Measurements from ENCODE around the gene ZNF724. TPM values are rescaled to one million over a fixed set of nuclear protein-coding genes. Genes with fewer than 3 reads are reported as not detected.

Gene ZNF724
- total and polyA plus RNA-seq, 7 experiments from 2014 or later: 2.9 to 11.3 (median 4.6) TPM

DNA sequence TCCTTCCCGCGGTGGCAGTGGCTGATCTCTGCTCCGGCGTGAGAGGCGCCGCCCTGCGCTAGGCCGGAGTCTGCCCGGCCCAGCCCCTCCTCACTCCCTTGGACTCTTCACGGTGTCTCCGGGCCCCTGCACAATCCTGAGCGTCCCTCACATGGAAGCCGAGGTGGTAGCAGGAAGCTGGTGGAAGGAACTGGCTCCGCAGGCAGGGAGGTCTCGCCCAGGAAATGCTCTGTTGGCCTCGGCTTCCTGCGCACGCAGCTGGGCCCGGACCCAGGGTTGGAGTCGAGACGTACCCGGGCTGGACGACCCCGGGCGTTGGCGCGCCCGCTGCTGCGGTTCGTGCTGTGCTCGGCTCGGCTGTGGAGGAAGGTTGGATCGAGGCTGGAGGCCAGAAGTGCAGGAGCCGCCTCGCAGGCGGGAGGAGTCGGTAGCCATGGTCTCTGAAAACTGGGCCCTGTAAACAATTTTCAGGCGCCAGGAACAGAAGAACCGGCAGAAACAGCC lies 46.3 kb downstream of the ZNF724 start:
- CTCF ChIA-PET: interaction anchor here (0.6 kb wide), 1 partner anchor 200 kb away, joined by 3 read pairs; no protein-coding TSS in a partner anchor
- H3K4me3 ChIP-seq (ENCODE audit: low read length): no peak overlapping the region
- H3K36me3 ChIP-seq (ENCODE audit: control insufficient read depth in 2 of 3, insufficient read depth in 3 of 3, low read length in 3 of 3): no peaks in the 10 kb centered on the region
- H3K9me3 Mint-ChIP-seq: peaks cover 0 to 73% (median 19%) of the 10 kb centered on the region in 11 donors
- no peak overlapping the region for H3K27ac ChIP-seq (ENCODE audit: low read depth, low read length)
- DNase-seq (no peak), ATAC-seq (no peak)
- H3K27me3 ChIP-seq (ENCODE audit: control insufficient read depth in 2 of 2, insufficient read depth in 2 of 2, low read length in 2 of 2): no peaks in the 10 kb centered on the region
- H3K9me3 ChIP-seq (ENCODE audit: control insufficient read depth in 2 of 3, low read length in 3 of 3): peaks cover 0 to 11% (median 0%) of the 10 kb centered on the region in 3 experiments
- no peaks in the 10 kb centered on the region for H3K27me3 Mint-ChIP-seq
- POLR2A ChIA-PET: no interaction called here
- H3K4me1 ChIP-seq (ENCODE audit: control insufficient read depth in 2 of 2, insufficient read depth in 2 of 2, low read length in 2 of 2): no peaks in the 10 kb centered on the region
- H3K4me1 Mint-ChIP-seq: peaks cover 0 to 3% (median 0%) of the 10 kb centered on the region in 7 donors
- no peak overlapping the region for H3K27ac Mint-ChIP-seq
- peaks cover 0 to 6% (median 0%) of the 10 kb centered on the region in 5 donors for H3K36me3 Mint-ChIP-seq
- peak overlapping the region in 1 of 10 donors; percentile 13 for H3K4me3 Mint-ChIP-seq
- intact Hi-C loops (cut with micrococcal nuclease): no loop called here

DNA sequence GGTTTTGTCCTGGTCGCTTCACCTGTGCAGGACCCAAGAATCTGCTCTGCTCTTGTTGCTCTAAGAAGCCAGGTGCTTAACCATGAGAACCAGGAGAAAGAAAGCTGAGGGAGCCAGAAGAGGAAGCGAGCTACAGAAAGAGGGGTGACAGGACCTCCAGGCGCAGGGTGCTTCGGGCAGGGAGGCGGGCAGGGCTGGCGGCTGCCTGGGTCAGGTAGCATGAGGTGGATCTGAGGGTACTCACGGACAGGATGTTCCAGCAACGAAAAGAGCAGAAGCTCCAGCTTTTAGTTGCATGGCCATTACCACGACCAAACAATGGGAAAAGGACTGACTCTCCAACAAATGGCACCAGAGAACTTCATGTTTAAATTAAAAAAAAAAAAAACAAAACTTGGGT lies 59.9 kb downstream of the ZNF724 start:
- ATAC-seq: no peak
- Histone ChIP-seq H3K27ac (ENCODE audit: low read depth, low read length) (no peak overlapping the region), H3K4me3 (ENCODE audit: low read length) (no peak overlapping the region), H3K27me3 (ENCODE audit: control insufficient read depth in 2 of 2, insufficient read depth in 2 of 2, low read length in 2 of 2) (no peaks in the 10 kb centered on the region), H3K9me3 (ENCODE audit: control insufficient read depth in 2 of 3, low read length in 3 of 3) (peaks cover 0 to 3% (median 0%) of the 10 kb centered on the region in 3 experiments), H3K4me1 (ENCODE audit: control insufficient read depth in 2 of 2, insufficient read depth in 2 of 2, low read length in 2 of 2) (no peaks in the 10 kb centered on the region), H3K36me3 (ENCODE audit: control insufficient read depth in 2 of 3, insufficient read depth in 3 of 3, low read length in 3 of 3) (no peaks in the 10 kb centered on the region)
- Mint-ChIP-seq H3K9me3 (peaks cover 7 to 58% (median 18%) of the 10 kb centered on the region in 11 donors), H3K36me3 (peaks cover 0 to 4% (median 2%) of the 10 kb centered on the region in 5 donors), H3K27me3 (no peaks in the 10 kb centered on the region), H3K27ac (no peak overlapping the region), H3K4me3 (no peak overlapping the region), H3K4me1 (no peaks in the 10 kb centered on the region)
- CTCF ChIA-PET: no interaction called here
- intact Hi-C loops (cut with micrococcal nuclease): no loop called here
- no peak for DNase-seq
- POLR2A ChIA-PET: no interaction called here

DNA sequence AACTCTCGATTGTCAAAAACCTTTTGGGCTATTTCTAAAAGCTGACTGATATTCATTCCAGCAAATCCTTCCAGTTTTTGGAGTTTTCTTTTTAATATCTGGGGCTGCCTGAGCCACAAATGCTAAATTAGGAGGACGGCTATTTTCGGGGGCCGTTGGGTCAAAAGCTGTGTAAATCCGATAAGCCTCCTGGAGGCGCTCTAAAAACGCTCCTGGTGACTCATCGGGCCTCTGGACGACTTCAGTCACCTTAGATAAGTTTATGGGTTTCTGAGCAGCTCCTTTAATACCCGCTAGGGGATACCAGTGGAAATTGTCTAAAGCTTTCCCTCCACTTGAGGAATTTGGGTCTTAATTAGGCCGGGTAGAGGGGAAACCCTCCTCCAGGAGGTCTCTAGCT lies 66.9 kb downstream of the ZNF724 start:
- no peaks in the 10 kb centered on the region for H3K9me3 ChIP-seq (ENCODE audit: control insufficient read depth in 2 of 3, low read length in 3 of 3)
- H3K36me3 Mint-ChIP-seq: peaks cover 0 to 5% (median 0%) of the 10 kb centered on the region in 5 donors
- H3K4me3 Mint-ChIP-seq: no peak overlapping the region
- peaks cover 9 to 68% (median 14%) of the 10 kb centered on the region in 11 donors for H3K9me3 Mint-ChIP-seq
- no peak overlapping the region for H3K27ac ChIP-seq (ENCODE audit: low read depth, low read length)
- DNase-seq (no peak), ATAC-seq (no peak)
- H3K27ac Mint-ChIP-seq: no peak overlapping the region
- H3K27me3 ChIP-seq (ENCODE audit: control insufficient read depth in 2 of 2, insufficient read depth in 2 of 2, low read length in 2 of 2): no peaks in the 10 kb centered on the region
- H3K36me3 ChIP-seq (ENCODE audit: control insufficient read depth in 2 of 3, insufficient read depth in 3 of 3, low read length in 3 of 3): no peaks in the 10 kb centered on the region
- ChIA-PET CTCF (no interaction called here), POLR2A (no interaction called here)
- H3K4me1 Mint-ChIP-seq: no peaks in the 10 kb centered on the region
- intact Hi-C loops (cut with micrococcal nuclease): no loop called here
- H3K4me1 ChIP-seq (ENCODE audit: control insufficient read depth in 2 of 2, insufficient read depth in 2 of 2, low read length in 2 of 2): no peaks in the 10 kb centered on the region
- H3K27me3 Mint-ChIP-seq: no peaks in the 10 kb centered on the region
- H3K4me3 ChIP-seq (ENCODE audit: low read length): no peak overlapping the region

Other genes with a start within 250 kb of the ZNF724 start
- gene ZNF728, start 247.2 kb downstream of the ZNF724 start, total RNA-seq: not detected
- not detected for gene ZNF728, start 247.2 kb downstream of the ZNF724 start, polyA plus RNA-seq
- under 1 TPM in 2 of 5 experiments, not detected in 3; 0.69 to 0.80 TPM for gene ZNF730, start 133.4 kb downstream of the ZNF724 start, total RNA-seq
- gene ZNF730, start 133.4 kb downstream of the ZNF724 start, polyA plus RNA-seq: not detected
- gene ZNF91, start 145.1 kb upstream of the ZNF724 start, total RNA-seq: 100 to 1,000 TPM in 2 of 5 experiments, 10 to 100 TPM in 3; 40.5 to 165 (median 90.6) TPM
- gene ZNF91, start 145.1 kb upstream of the ZNF724 start, polyA plus RNA-seq: 10 to 100 TPM; 55.8 to 56.7 TPM